HG03378 (cell line): Measurements from ENCODE around the gene SEL1L3.
"Not testable (repeated sequence)": the region's sequence is repeated elsewhere in the genome, so short reads cannot be mapped to it uniquely, and the experiment has no call there.

Source experiments
- ATAC-seq: cut with Tn5 transposase; IDR thresholded peaks from one replicate; pipeline ENCODE4 v1.9.1; 2021; ENCODE audit warnings: mild to moderate bottlenecking, moderate library complexity; ENCODE audit not compliant: unreplicated experiment

Gene SEL1L3

GRCh38 chr4:25879991-25880651 lies 17.3 kb upstream of the SEL1L3 start:
- peak; percentile 66 for ATAC-seq

- ATAC-seq: no peak
These were observed 16.8 kb upstream of the SEL1L3 start for GRCh38 chr4:25879587-25879986.

- no peak for ATAC-seq
These were observed 16.4 kb upstream of the SEL1L3 start for GRCh38 chr4:25879091-25879584.

GRCh38 chr4:25878676-25879075 lies 15.9 kb upstream of the SEL1L3 start:
- no peak for ATAC-seq

GRCh38 chr4:25875281-25875745 lies 12.5 kb upstream of the SEL1L3 start:
- peak; percentile 47 for ATAC-seq

GRCh38 chr4:25874655-25875054 lies 11.9 kb upstream of the SEL1L3 start:
- peak; percentile 57 for ATAC-seq

- no peak for ATAC-seq
These were observed 10.9 kb upstream of the SEL1L3 start for GRCh38 chr4:25873632-25874129.

- ATAC-seq: no peak
These were observed 10.3 kb upstream of the SEL1L3 start for GRCh38 chr4:25872851-25873631.

GRCh38 chr4:25870081-25870480 lies 7.3 kb upstream of the SEL1L3 start:
- ATAC-seq: no peak

- ATAC-seq: no peak
These were observed 5.0 kb upstream of the SEL1L3 start for GRCh38 chr4:25867781-25868294.

- not testable (repeated sequence) for ATAC-seq
These were observed 3.6 kb upstream of the SEL1L3 start for GRCh38 chr4:25866401-25866800.

- ATAC-seq: no peak
These were observed 2.8 kb upstream of the SEL1L3 start for GRCh38 chr4:25865586-25865985.

- no peak for ATAC-seq
These were observed 1.1 kb upstream of the SEL1L3 start for GRCh38 chr4:25863831-25864418.

GRCh38 chr4:25863347-25863784 lies 578 bp upstream of the SEL1L3 start:
- no peak for ATAC-seq

- no peak for ATAC-seq
These were observed 807 bp downstream of the SEL1L3 start for GRCh38 chr4:25861951-25862410.

GRCh38 chr4:25861280-25861950 lies 1.4 kb downstream of the SEL1L3 start:
- ATAC-seq: no peak

GRCh38 chr4:25860586-25861279 lies 2.1 kb downstream of the SEL1L3 start:
- peak; percentile 44 for ATAC-seq

- ATAC-seq: peak; percentile 55
These were observed 3.2 kb downstream of the SEL1L3 start for GRCh38 chr4:25859429-25860148.

GRCh38 chr4:25857851-25858400 lies 4.9 kb downstream of the SEL1L3 start:
- no peak for ATAC-seq
